C4-2B (cell line): Measurements from ENCODE around the gene TNNI3K.

Experiments used
- CTCF ChIP-seq: fragments of 450-650 bp; conservative IDR thresholded peaks from 2 replicates; pipeline ENCODE4 v1.5.1; 2017; ENCODE audit warnings: mild to moderate bottlenecking
- ZFX ChIP-seq: fragments of 450-650 bp; IDR thresholded peaks from 2 replicates; pipeline ENCODE4 v1.6.1; 2017

- TF ChIP-seq CTCF (no peak), ZFX (no peak)
Measured at GRCh38 chr1:74357756-74358155, 122.6 kb downstream of the TNNI3K start.
